Upper lobe of right lung (tissue), 1 donor: ENCODE measurements around the gene TPRG1. TPM values are rescaled to one million over a fixed set of nuclear protein-coding genes. Genes with fewer than 3 reads are reported as not detected.

Source experiments
- ATAC-seq: fragments of 200-7000 bp; cut with Tn5 transposase; one replicate; pipeline ENCODE4 v1.9.1; 2020; ENCODE audit warnings: mild to moderate bottlenecking, moderate library complexity
- DNase-seq: peaks from one replicate; pipeline ENCODE4 v3.0.0-alpha.2; 2020
- H3K27ac ChIP-seq: fragments of 200-600 bp; one replicate; pipeline ENCODE4 v1.8.0; 2022
- H3K27me3 ChIP-seq: fragments of 200-600 bp; one replicate; pipeline ENCODE4 v1.8.0; 2022; ENCODE audit warnings: mild to moderate bottlenecking
- H3K36me3 ChIP-seq: fragments of 200-600 bp; one replicate; pipeline ENCODE4 v1.8.0; 2022
- H3K4me1 ChIP-seq: fragments of 200-600 bp; one replicate; pipeline ENCODE4 v1.8.0; 2022
- H3K4me3 ChIP-seq: fragments of 200-600 bp; one replicate; pipeline ENCODE4 v1.8.0; 2022; ENCODE audit warnings: mild to moderate bottlenecking
- H3K9me3 ChIP-seq: fragments of 200-600 bp; one replicate; pipeline ENCODE4 v1.8.0; 2022
- CTCF ChIP-seq: fragments of 200-600 bp; IDR thresholded peaks from one replicate; pipeline ENCODE4 v1.8.0; 2022; ENCODE audit warnings: antibody characterized with exemption
- intact Hi-C: fragments of 100-400 bp; cut with DNase I; formaldehyde crosslinking; loops from one replicate; pipeline ENCODE4 v1.11.0; 2022
- total RNA-seq: library from RNA; stranded (reverse); fragmentation: NEBNext Ultra II Directional; extraction: Animal tissue kit (Norgen Biotek cat#: 25700); gene quantifications from one replicate; pipeline ENCODE4 v1.2.1, GENCODE V29; 2021
- donor health status: DM: no; HTN: yes; CAD: no; lungs with severe emphysema.

The TPRG1 gene
- total RNA-seq, 1 donor from 2014 or later, result 22.3 TPM

GRCh38 chr3:189210251-189210770 is 38.5 kb downstream of the TPRG1 start:
- H3K4me1 ChIP-seq, result no peaks in the 10 kb centered on the region
- DNase-seq (no peak), ATAC-seq (no peak)
- intact Hi-C loops, result no loop called here
- no peaks in the 10 kb centered on the region for H3K36me3 ChIP-seq
- H3K27ac ChIP-seq, result no peak overlapping the region
- no peak for TF ChIP-seq CTCF
- no peaks in the 10 kb centered on the region for H3K9me3 ChIP-seq
- H3K4me3 ChIP-seq, result no peak overlapping the region
- H3K27me3 ChIP-seq, result no peaks in the 10 kb centered on the region

- intact Hi-C loops, result no loop called here
- DNase-seq, result no peak
- TF ChIP-seq CTCF, result no peak
- no peak for ATAC-seq
- no peak overlapping the region for H3K4me3 ChIP-seq
- H3K27ac ChIP-seq, result no peak overlapping the region
- H3K27me3 ChIP-seq, result no peaks in the 10 kb centered on the region
- no peaks in the 10 kb centered on the region for H3K36me3 ChIP-seq
- no peaks in the 10 kb centered on the region for H3K4me1 ChIP-seq
- H3K9me3 ChIP-seq, result no peaks in the 10 kb centered on the region
Observed at GRCh38 chr3:189212681-189213080, 40.9 kb downstream of the TPRG1 start.

- H3K4me3 ChIP-seq, result no peak overlapping the region
- no peak for TF ChIP-seq CTCF
- no peaks in the 10 kb centered on the region for H3K9me3 ChIP-seq
- H3K4me1 ChIP-seq, result no peaks in the 10 kb centered on the region
- no peak for DNase-seq
- H3K36me3 ChIP-seq, result no peaks in the 10 kb centered on the region
- no peak for ATAC-seq
- no peaks in the 10 kb centered on the region for H3K27me3 ChIP-seq
- intact Hi-C loops, result no loop called here
- no peak overlapping the region for H3K27ac ChIP-seq
Observed at GRCh38 chr3:189214651-189215050, 42.9 kb downstream of the TPRG1 start.

- DNase-seq (no peak), ATAC-seq (no peak)
- Histone ChIP-seq H3K4me3 (no peak overlapping the region), H3K9me3 (no peaks in the 10 kb centered on the region), H3K27me3 (no peaks in the 10 kb centered on the region), H3K36me3 (no peaks in the 10 kb centered on the region), H3K27ac (no peak overlapping the region), H3K4me1 (no peaks in the 10 kb centered on the region)
- no peak for TF ChIP-seq CTCF
- intact Hi-C loops, result no loop called here
Observed at GRCh38 chr3:189222927-189223636, 51.3 kb downstream of the TPRG1 start.

GRCh38 chr3:189225431-189225830 is 53.7 kb downstream of the TPRG1 start:
- Histone ChIP-seq H3K4me1 (no peaks in the 10 kb centered on the region), H3K27ac (no peak overlapping the region), H3K36me3 (no peaks in the 10 kb centered on the region), H3K9me3 (no peaks in the 10 kb centered on the region), H3K4me3 (no peak overlapping the region), H3K27me3 (no peaks in the 10 kb centered on the region)
- DNase-seq (no peak), ATAC-seq (no peak)
- TF ChIP-seq CTCF, result no peak
- intact Hi-C loops, result no loop called here
